SW 1271 (cell line): ENCODE data around the gene TMEM225B.
"Not testable (repeated sequence)": the region's sequence is repeated elsewhere in the genome, so short reads cannot be mapped to it uniquely, and the experiment has no call there.

Experiments
- DNase-seq, 2 experiments: peaks; one replicate each; lab custom pipeline; 2025; lab: John Stamatoyannopoulos, UW

The TMEM225B gene

GRCh38 chr7:99623091-99623693 lies 25.1 kb downstream of the TMEM225B start:
- no peak for DNase-seq

GRCh38 chr7:99623702-99624447 lies 25.8 kb downstream of the TMEM225B start:
- DNase-seq, result no peak

- no peak for DNase-seq
These were observed 26.4 kb downstream of the TMEM225B start for GRCh38 chr7:99624484-99624883.

GRCh38 chr7:99625321-99625720 lies 27.3 kb downstream of the TMEM225B start:
- DNase-seq, result no peak

GRCh38 chr7:99625961-99626360 lies 27.9 kb downstream of the TMEM225B start:
- DNase-seq, result no peak

GRCh38 chr7:99626661-99627060 lies 28.6 kb downstream of the TMEM225B start:
- no peak for DNase-seq

GRCh38 chr7:99627513-99627912 lies 29.4 kb downstream of the TMEM225B start:
- DNase-seq, result no peak

GRCh38 chr7:99628471-99629465 lies 30.7 kb downstream of the TMEM225B start:
- DNase-seq, result no peak

GRCh38 chr7:99629643-99630042 lies 31.6 kb downstream of the TMEM225B start:
- no peak for DNase-seq

GRCh38 chr7:99631295-99632109 lies 33.4 kb downstream of the TMEM225B start:
- no peak for DNase-seq

GRCh38 chr7:99637414-99637813 lies 39.3 kb downstream of the TMEM225B start:
- DNase-seq, result not testable (repeated sequence)

- DNase-seq, result no peak
These were observed 40.7 kb downstream of the TMEM225B start for GRCh38 chr7:99638731-99639130.

GRCh38 chr7:99639267-99639666 lies 41.2 kb downstream of the TMEM225B start:
- no peak for DNase-seq

- no peak for DNase-seq
These were observed 44.0 kb downstream of the TMEM225B start for GRCh38 chr7:99642027-99642426.

- no peak for DNase-seq
These were observed 45.4 kb downstream of the TMEM225B start for GRCh38 chr7:99643464-99643863.

- DNase-seq, result no peak
These were observed 46.4 kb downstream of the TMEM225B start for GRCh38 chr7:99644431-99644830.

GRCh38 chr7:99645590-99645989 lies 47.5 kb downstream of the TMEM225B start:
- no peak for DNase-seq

GRCh38 chr7:99648843-99649242 lies 50.8 kb downstream of the TMEM225B start:
- no peak for DNase-seq

GRCh38 chr7:99651290-99651689 lies 53.2 kb downstream of the TMEM225B start:
- DNase-seq, result no peak

GRCh38 chr7:99652671-99653070 lies 54.6 kb downstream of the TMEM225B start:
- DNase-seq, result no peak

GRCh38 chr7:99653269-99653668 lies 55.2 kb downstream of the TMEM225B start:
- not testable (repeated sequence) for DNase-seq

- DNase-seq, result no peak
These were observed 55.7 kb downstream of the TMEM225B start for GRCh38 chr7:99653754-99654153.
